Liver (tissue), 9 donors: Measurements from ENCODE around the gene TACC2. TPM values are rescaled to one million over a fixed set of nuclear protein-coding genes. Genes with fewer than 3 reads are reported as not detected.

Experiments used
- DNase-seq: peaks from one replicate; pipeline ENCODE4 v3.0.0-alpha.2; 2017; ENCODE audit warnings: low spot score
- H3K27ac ChIP-seq, 2 donors: one replicate each; pipeline ENCODE4 v1.7.0; 2013; ENCODE audit warnings: inconsistent platforms in 2 of 2, low read length in 2 of 2, control low read depth in 1 of 2, low read depth in 1 of 2, mild to moderate bottlenecking in 1 of 2
- H3K27me3 ChIP-seq, 4 donors: one replicate each; pipeline versions ENCODE4 v1.6.1 to v1.7.0; 2013; ENCODE audit warnings: low read length in 3 of 4, inconsistent platforms in 1 of 4, mild to moderate bottlenecking in 1 of 4, moderate library complexity in 1 of 4; ENCODE audit not compliant: control insufficient read depth in 4 of 4, insufficient read depth in 4 of 4
- H3K36me3 ChIP-seq, 4 donors: one replicate each; pipeline versions ENCODE4 v1.6.1 to v1.7.0; 2013; ENCODE audit warnings: low read length in 3 of 4, mild to moderate bottlenecking in 3 of 4, low read depth in 1 of 4, moderate library complexity in 1 of 4; ENCODE audit not compliant: control insufficient read depth in 4 of 4, insufficient read depth in 3 of 4
- H3K4me1 ChIP-seq, 4 donors: one replicate each; pipeline versions ENCODE4 v1.6.1 to v1.7.0; 2013; ENCODE audit warnings: low read length in 3 of 4, mild to moderate bottlenecking in 3 of 4, moderate library complexity in 1 of 4; ENCODE audit not compliant: control insufficient read depth in 4 of 4, insufficient read depth in 4 of 4
- H3K4me3 ChIP-seq, 3 donors: one replicate each; pipeline versions ENCODE4 v1.6.1 to v1.7.0; 2013; ENCODE audit warnings: low read length in 3 of 3, control low read depth in 1 of 3, low read depth in 1 of 3, mild to moderate bottlenecking in 1 of 3
- H3K9ac ChIP-seq, 2 donors: one replicate each; pipeline ENCODE4 v1.7.0; 2013; ENCODE audit warnings: low read length in 2 of 2, mild to moderate bottlenecking in 2 of 2, moderate library complexity in 2 of 2, control low read depth in 1 of 2, low read depth in 1 of 2
- H3K9me3 ChIP-seq, 4 donors: one replicate each; pipeline versions ENCODE4 v1.6.1 to v1.7.0; 2013; ENCODE audit warnings: low read length in 3 of 4; ENCODE audit not compliant: control insufficient read depth in 4 of 4
- ATF3 ChIP-seq: IDR thresholded peaks from 2 replicates; pipeline ENCODE4 v1.6.1; 2016; ENCODE audit warnings: antibody characterized with exemption
- CTCF ChIP-seq: fragments of 150-350 bp; IDR thresholded peaks from 2 replicates; pipeline ENCODE4 v1.5.1; 2017; ENCODE audit warnings: improper control_type of control experiment, low read depth, low read length; ENCODE audit not compliant: missing input control
- EGR1 ChIP-seq, 2 donors: IDR thresholded peaks; 2 replicates each; pipeline ENCODE4 v1.6.1; 2016 to 2018; ENCODE audit warnings: antibody characterized with exemption in 2 of 2, low read depth in 2 of 2
- FOXA1 ChIP-seq: IDR thresholded peaks from 2 replicates; pipeline ENCODE4 v1.6.1; 2016; ENCODE audit warnings: antibody characterized with exemption
- FOXA2 ChIP-seq: IDR thresholded peaks from 2 replicates; pipeline ENCODE4 v1.6.1; 2016; ENCODE audit warnings: antibody characterized with exemption
- GABPA ChIP-seq, 2 donors: IDR thresholded peaks in 1 of 2; conservative IDR thresholded peaks in 1 of 2; 2 replicates each; pipeline ENCODE4 v1.6.1; 2016; ENCODE audit warnings: antibody characterized with exemption in 2 of 2, mild to moderate bottlenecking in 1 of 2, moderate library complexity in 1 of 2
- HNF4A ChIP-seq, 2 donors: conservative IDR thresholded peaks; 2 replicates each; pipeline ENCODE4 v1.6.1; 2016; ENCODE audit warnings: antibody characterized with exemption in 2 of 2, mild to moderate bottlenecking in 2 of 2
- HNF4G ChIP-seq: IDR thresholded peaks from 2 replicates; pipeline ENCODE4 v1.6.1; 2016; ENCODE audit warnings: antibody characterized with exemption
- JUND ChIP-seq, 2 donors: IDR thresholded peaks; 2 replicates each; pipeline ENCODE4 v1.6.1; 2016; ENCODE audit warnings: antibody characterized with exemption in 2 of 2
- MAX ChIP-seq: IDR thresholded peaks from 2 replicates; pipeline ENCODE4 v1.6.1; 2016; ENCODE audit warnings: antibody characterized with exemption
- NR2F2 ChIP-seq: IDR thresholded peaks from 2 replicates; pipeline ENCODE4 v1.6.1; 2016; ENCODE audit warnings: antibody characterized with exemption
- RAD21 ChIP-seq, 2 donors: IDR thresholded peaks; 2 replicates each; pipeline ENCODE4 v1.6.1; 2016; ENCODE audit warnings: antibody characterized with exemption in 2 of 2, mild to moderate bottlenecking in 2 of 2
- REST ChIP-seq: IDR thresholded peaks from 2 replicates; pipeline ENCODE4 v1.6.1; 2016; ENCODE audit warnings: antibody characterized with exemption, mild to moderate bottlenecking
- RXRA ChIP-seq, 2 donors: IDR thresholded peaks; 2 replicates each; pipeline ENCODE4 v1.6.1; 2017 to 2018; ENCODE audit warnings: antibody characterized with exemption in 2 of 2, mild to moderate bottlenecking in 1 of 2
- SP1 ChIP-seq: IDR thresholded peaks from 2 replicates; pipeline ENCODE4 v1.6.1; 2018; ENCODE audit warnings: antibody characterized with exemption, mild to moderate bottlenecking
- TAF1 ChIP-seq: conservative IDR thresholded peaks from 2 replicates; pipeline ENCODE4 v1.6.1; 2016; ENCODE audit warnings: antibody characterized with exemption, mild to moderate bottlenecking
- YY1 ChIP-seq: IDR thresholded peaks from 2 replicates; pipeline ENCODE4 v1.6.1; 2016; ENCODE audit warnings: antibody characterized with exemption, mild to moderate bottlenecking
- ZBTB33 ChIP-seq: IDR thresholded peaks from 2 replicates; pipeline ENCODE4 v1.6.1; 2016; ENCODE audit warnings: antibody characterized with exemption
- WGBS: extraction: QIAGEN DNeasy Blood & Tissue Kit; methylation state at CpG from one replicate; pipeline ENCODE4 v1.1.7; 2013; 5-methylcytosine and 5-hydroxymethylcytosine counted together
- polyA plus RNA-seq, 2 donors: library from polyadenylated mRNA; stranded (reverse) in 1 of 2; unstranded in 1 of 2; fragments of 200-250 nt in 1 of 2; fragments of >200 nt in 1 of 2; fragmentation: Nextera tagmentation in 1 of 2; extraction: Ambion mirVana in 1 of 2; gene quantifications; one replicate each; pipeline versions ENCODE4 v1.2.1 to v1.2.3, GENCODE V29; 2013 to 2015
- total RNA-seq, 2 donors: library from RNA; depleted of rRNA; stranded (reverse); fragments of >200 nt; gene quantifications; one replicate each; pipeline ENCODE4 v1.2.3, GENCODE V29; 2014
- donor health status: healthy.
- donor health status: healthy.
- donor health status: healthy.
- donor health status: healthy.
- donor health status: healthy.

Gene TACC2
- total and polyA plus RNA-seq, 4 donors = 1.5 to 9.1 (median 7.8) TPM

- Histone ChIP-seq H3K36me3 (no peaks in the 10 kb centered on the region), H3K9me3 (no peaks in the 10 kb centered on the region), H3K27me3 (no peaks in the 10 kb centered on the region), H3K27ac (no peak overlapping the region), H3K4me1 (no peaks in the 10 kb centered on the region), H3K9ac (no peak overlapping the region), H3K4me3 (no peak overlapping the region)
- TF ChIP-seq SP1 (no peak), FOXA1 (no peak), TAF1 (no peak), NR2F2 (no peak), YY1 (no peak), CTCF (no peak), EGR1 (IDR thresholded peaks at IDR 0.05; ENCODE audit: low read depth in 2 of 2) (no peak), HNF4A (conservative IDR thresholded peaks at IDR 0.05) (no peak), GABPA (IDR thresholded peaks at IDR 0.05 in 1 of 2, conservative IDR thresholded peaks at IDR 0.05 in 1 of 2) (no peak), RXRA (IDR thresholded peaks at IDR 0.05) (no peak), ATF3 (no peak), JUND (IDR thresholded peaks at IDR 0.05) (no peak), HNF4G (no peak), REST (no peak), FOXA2 (no peak), MAX (no peak), RAD21 (IDR thresholded peaks at IDR 0.05) (no peak)
- WGBS = 93% methylated on average over 13 of the region's 13 CpGs
- DNase-seq = no peak
Observed at GRCh38 chr10:122290833-122291532, 302.0 kb downstream of the TACC2 start.

GRCh38 chr10:122291739-122292138, 302.8 kb downstream of the TACC2 start:
- H3K27me3 ChIP-seq = no peaks in the 10 kb centered on the region
- DNase-seq = no peak
- H3K4me3 ChIP-seq = no peak overlapping the region
- TF ChIP-seq YY1 = no peak
- TF ChIP-seq ZBTB33 = no peak
- H3K9ac ChIP-seq = no peak overlapping the region
- no peaks in the 10 kb centered on the region for H3K4me1 ChIP-seq
- 90% methylated on average over 5 of the region's 5 CpGs for WGBS
- no peak overlapping the region for H3K27ac ChIP-seq
- no peaks in the 10 kb centered on the region for H3K9me3 ChIP-seq
- H3K36me3 ChIP-seq = no peaks in the 10 kb centered on the region
